ENCODE results near the gene BLTP3B.

BLTP3B gene

DNA sequence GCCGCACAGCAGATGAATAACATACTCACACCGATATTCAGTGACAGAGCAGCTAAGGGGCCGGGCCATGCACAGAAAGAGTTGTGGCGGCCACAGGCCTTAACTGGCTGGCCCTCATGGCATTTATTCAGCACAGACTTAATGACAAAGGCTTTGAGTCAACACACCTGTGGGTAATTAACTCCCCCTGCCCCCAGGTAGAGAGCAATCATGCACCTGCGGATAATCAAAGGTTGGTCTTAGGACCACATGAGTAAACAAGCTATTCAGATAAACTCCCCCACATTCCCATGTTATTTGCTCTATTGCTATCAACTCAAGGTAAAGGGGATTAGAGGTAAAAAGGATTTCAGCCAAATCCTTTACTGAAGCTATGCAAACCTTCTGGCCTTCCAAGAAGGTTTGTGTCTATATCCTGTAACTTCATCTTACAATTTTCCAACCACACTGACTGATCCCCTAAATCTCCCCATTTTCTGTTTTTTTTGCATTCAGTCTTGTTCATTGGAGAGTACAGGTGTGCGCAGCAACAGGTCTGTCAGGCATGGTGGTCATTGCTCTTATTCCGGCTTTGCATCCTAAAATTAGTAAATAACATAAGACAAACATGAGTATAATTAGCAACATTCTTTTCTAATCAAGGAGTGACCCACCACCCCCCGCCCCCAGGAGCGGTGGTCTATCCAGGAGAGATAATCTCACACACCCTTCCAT is 16.9 kb upstream of the BLTP3B start:
- DNase-seq (ENCODE audit: low spot score) = no peak

DNA sequence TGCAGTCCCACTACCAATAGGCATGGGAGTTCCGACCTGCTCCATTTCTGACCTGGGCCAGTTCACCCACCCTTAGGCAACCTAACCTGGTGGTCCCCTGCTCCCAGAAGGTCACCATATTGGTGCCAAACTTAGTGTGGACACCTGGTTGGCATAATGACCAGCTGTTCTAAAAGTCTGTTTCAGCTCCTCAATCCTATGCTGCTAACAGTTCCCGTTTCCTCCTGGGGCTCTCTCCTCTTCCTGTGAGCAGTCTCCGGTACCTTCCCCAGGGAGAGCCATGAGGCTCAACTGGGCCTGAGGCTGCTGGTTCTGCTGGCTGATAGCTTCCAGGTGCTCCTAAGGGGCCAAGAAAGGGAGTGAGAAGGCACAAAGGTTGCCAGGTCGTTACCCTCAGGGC is 15.9 kb upstream of the BLTP3B start:
- DNase-seq (ENCODE audit: low spot score) = no peak

DNA sequence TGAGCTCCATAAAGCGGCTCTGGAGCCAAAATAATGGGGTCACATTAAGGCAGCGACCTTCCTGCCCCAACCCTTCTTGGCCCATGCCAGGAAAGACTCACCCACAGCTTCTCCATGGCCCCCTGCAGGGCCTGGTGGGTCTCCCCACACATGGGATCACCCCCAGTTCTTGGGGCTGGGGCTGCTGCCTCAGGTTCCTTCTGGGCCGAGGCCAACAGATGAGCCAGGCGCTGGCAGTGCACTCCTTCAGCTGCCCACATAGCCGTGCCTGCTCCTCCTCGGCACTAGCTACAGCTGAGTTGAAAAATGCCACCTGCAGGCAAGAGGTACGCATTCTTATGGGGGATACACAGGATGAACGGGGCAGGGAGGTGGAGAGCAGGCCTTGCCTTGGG is 14.8 kb upstream of the BLTP3B start:
- DNase-seq (ENCODE audit: low spot score) = no peak

DNA sequence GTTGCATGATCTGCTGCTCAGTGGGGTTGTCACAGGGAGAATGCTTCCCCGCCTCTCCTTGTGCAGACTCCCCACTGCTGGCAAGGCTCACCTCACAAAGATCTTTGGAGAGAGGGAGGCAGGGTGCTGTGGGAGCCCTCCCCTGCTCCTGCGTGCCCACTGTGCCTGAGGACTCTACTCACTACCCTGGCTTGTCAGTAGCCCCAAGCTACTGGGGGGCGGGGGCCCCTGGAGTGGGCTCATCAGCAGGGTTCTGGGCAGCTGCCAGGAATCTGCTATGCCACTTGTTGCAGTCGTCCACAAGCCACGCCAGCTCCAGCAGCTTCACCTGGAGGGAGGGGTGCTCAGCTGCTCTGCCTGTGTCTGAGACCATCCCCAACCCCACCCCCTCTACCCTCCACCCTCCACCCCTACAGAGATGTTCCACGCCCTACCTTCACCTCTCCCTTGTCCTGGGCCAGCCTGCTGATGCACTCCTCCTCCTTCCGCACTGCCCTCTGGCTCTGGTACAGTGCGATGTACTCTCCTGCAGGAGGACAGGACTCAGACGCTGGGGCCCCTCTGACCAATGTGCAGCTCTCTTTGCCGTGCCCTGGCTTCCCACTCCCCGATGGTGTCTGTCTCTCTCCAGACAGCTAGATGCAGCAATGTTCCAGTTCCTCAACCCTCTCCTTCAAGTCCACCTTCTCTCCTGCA is 14.2 kb upstream of the BLTP3B start:
- DNase-seq (ENCODE audit: low spot score) = no peak

DNA sequence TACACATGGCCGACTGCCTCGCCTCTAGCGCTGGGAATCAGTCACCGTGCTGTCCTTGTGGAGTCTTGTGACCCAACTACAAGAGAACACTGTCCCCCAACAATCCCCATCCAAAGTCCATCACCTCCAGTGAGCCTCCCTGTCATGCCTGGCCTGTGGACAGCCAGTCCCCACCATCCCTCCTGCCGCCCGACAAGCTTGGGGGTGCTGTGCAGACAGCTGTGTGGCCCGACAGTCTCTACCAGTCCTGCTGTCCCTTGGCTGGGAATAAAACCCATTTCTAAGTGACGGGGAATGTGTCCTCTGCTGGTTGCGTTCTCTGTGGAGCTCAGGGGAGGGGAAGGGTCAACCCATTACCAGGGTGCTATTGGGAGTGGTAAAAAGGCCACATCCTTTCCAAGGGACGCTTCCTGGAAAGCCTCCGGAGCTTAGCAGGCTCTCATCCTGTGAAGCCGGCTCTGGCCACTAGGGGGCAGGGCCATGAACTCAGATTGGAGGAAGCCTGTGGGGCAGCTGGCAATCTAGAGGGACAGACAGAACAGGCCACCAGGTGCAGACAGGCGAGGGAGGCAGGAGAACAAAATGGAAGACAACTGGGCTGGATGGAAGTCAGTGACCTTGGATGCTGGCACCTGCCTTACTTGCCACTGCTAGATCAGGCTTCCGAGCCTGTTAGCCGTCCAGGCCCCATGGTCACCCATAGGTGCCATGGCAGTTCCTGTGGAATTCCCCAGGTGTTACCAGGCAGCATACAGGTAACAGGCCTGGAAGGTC is 12.0 kb upstream of the BLTP3B start:
- DNase-seq (ENCODE audit: low spot score) = peak; percentile 64

DNA sequence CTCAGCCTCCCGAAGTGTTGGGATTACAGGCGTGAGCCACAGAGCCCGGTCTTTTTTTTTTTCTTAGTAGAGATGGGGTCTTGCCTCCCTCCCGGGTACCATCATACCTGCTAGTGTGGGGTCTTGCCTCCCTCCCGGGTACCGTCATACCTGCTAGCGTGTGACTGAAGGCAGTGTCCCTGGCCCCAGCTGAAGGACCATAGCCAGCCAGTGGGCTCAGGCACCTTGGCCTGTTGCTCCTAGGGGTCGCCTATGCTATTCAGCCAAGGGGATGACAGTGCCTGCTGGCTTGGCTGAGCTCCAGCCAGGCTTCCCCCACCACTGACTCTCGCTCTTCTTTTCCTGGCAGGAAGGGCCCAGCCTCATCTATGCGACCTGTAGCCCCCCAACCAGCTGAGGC is 10.5 kb upstream of the BLTP3B start:
- no peak for DNase-seq (ENCODE audit: low spot score)

DNA sequence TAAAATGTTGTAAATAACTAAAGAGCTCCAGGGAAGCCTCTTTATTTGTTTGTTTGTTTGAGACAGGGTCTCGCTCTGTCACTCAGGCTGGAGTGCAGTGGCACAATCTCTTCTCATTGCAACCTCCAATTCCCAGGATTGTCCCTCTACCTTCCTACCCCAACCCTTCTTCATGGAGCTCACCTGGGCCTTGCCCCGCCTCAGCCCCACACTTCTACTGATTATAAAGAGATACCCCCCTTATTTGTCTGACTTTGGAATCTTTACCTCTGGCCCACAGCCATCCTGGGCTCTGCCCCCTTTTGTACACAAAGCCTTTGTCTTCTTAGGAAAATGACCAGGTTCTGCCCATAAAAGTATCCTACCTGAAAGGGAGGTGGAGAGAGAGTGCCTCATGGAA is 9.1 kb upstream of the BLTP3B start:
- no peak for DNase-seq (ENCODE audit: low spot score)

DNA sequence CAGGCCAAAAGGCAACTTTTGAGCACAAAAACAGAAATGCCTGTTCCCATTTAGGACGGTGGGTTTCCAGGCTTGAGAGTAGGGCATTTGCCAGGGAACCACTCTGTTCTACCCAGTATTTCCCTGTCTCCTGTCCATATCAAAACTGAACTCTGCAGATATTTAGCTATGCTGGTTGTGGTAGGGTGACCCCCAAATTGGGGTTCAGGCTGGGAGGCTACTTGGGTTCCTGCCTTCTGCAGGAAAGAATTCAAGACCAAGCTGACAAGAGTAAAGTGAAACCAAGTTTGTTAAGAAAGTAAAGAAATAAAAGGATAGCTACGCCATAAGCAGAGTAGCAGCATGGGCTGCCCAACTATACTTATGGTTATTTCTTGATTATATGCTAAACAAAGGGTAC is 3.6 kb upstream of the BLTP3B start:
- no peak for DNase-seq (ENCODE audit: low spot score)

DNA sequence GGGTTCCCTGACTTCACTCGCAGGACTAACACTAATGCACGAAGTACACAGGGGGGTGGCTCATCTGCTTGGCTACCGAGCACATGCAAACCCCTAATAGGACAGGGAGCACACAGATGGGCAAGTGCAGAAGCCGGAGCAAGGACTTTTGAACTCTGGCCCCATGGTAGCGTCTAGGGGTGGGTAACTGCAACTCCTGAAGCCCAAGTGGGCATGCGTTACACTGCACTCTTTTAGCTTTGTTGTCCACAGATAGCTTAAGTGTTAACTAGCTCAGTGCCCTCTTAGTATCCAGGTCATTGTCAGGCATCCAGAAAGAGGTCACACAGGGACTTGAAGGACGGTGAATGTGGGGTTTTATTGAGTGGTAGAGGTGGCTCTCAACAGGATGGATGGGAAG is 3.0 kb upstream of the BLTP3B start:
- DNase-seq (ENCODE audit: low spot score) = no peak

DNA sequence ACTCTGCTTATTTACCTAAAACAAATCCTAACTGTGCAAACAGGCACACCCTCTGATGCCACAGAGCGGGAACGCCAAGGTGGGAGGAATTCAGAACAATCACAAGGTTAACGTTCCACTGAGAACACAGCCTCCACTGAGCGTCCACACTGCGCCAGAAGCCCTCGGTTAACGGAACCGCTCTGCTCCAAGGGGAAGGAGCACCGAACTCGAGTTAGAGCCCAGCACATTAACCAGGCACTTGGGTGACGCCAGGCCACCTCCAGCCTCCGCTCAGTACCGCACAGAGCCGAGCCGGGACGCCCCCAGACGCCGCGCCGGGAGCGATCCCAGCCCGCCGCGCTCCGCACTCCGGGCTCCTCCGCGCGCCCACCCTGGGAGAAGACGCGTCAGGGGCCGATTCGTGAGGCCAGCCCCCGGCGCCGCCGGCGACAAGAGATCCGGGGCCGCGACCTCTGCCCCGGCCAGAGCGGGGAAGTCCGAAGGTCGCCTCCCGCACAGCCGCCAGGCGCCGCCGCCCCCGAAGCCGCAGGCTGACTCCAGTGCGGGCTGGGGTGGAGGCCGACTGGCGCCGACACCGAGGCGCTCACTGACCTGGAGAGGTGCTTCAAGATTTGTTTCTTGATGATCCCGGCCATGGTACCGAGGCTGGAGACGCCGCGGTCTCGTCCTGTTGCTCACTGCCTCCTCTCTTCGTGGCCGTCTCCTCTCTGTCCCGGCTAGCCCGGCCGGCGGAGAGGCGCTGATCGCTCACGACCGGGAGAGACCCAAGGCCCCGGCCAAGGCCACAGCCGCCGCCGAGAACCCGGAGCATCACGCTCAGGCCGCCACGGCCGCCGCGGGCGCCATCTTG is 450 bp downstream of the BLTP3B start:
- peak; percentile 63 for DNase-seq (ENCODE audit: low spot score)

DNA sequence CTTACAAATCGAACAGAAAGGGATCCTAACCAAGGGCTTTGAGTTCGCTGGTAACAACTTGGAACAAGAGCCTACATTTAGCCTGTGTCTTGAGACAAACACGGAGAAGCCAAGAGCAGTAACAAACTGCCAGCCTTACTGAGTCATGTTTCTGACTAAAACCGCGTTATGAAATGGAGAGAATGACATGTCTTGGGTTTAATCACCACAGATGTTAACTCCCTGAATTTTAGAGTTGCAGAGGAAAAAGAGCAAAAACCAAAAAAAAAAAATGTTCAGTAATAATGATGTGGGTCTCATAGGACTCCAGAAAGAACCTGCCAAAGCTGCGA is 1.0 kb downstream of the BLTP3B start:
- peak; percentile 60 for DNase-seq (ENCODE audit: low spot score)

DNA sequence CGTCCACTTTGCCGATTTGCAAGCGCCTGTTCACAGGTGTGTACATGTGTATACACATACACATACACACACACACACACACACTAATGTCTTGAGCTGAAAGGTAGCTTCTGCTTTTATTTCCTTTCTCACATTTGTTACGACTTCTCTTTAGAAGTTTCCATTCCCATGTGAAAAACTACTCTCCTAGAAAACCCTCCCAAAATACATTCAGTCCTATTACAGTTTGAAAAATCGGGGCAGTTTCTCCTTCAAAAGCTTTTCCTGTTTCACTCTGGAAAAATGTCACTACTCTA is 3.9 kb downstream of the BLTP3B start:
- DNase-seq (ENCODE audit: low spot score) = no peak

DNA sequence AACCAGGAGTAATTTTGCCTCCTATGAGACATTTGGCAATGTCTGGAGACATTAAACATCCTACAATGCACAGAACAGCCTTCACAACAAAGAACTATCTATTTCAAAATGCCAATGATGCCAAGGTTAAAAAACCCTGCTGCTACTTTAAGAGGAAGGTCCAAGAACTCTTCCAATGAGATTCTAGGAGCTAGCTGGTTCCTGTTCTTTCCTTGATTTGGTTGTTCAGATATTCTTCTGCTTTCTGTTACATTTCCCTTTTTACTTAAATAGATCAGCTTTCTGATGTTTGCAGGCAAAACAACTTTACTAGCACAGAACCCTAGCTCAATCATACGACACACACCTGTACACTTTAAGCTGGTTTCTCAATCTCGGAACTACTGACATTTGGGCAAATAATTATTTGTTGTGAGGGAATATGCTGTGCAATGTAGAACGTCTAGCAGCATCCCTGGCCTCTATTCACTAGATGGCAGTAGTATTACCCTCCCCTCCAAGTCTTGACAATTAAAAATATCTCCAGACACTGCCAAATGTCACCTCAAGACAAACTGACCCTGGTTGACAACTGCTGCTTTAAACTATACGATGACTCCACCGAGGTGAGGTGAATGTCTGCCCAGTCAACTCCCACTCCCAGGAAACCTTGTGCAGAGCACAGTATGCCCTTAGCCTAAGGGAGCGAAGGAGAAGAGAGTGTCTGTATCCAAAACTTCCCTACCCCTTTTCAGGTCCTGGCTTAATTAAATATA is 4.4 kb downstream of the BLTP3B start:
- DNase-seq (ENCODE audit: low spot score) = no peak

DNA sequence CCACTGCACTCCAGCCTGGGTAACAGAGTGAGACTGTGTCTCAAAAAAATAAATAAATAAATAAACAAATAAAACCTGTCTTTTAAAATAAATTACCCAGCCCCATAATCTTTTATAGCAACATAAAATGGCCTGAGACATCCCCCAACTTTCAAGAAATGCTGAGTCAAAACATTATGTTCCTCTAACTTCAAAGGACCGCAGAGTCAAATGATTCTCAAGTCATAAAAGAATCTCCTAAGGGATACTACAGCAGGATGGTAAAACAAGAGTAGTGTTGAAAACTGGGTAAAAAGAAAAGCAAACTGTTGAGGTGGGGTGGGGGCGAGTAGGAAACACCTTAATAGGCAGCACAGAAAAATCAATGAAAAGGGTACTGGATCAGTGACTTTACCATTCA is 9.5 kb downstream of the BLTP3B start:
- DNase-seq (ENCODE audit: low spot score) = no peak

DNA sequence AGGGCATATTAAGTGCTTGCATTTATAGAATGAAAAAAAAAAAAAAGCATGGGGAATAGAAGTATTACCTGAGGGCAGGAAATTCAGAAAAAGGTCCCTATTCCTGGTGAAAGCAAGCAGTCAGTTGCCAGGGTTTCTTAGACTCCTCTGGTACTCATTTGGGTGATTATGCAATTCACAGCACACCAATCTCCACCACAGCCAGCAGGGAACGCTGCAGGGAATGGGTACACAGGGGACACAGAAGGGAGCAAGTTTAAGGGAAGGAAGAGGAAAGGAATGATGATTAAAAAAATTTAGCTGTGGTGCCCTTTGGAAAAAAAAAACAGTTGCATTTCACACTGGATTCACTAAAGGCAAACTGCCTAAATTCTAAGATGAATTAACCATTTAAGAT is 14.2 kb downstream of the BLTP3B start:
- DNase-seq (ENCODE audit: low spot score) = no peak

DNA sequence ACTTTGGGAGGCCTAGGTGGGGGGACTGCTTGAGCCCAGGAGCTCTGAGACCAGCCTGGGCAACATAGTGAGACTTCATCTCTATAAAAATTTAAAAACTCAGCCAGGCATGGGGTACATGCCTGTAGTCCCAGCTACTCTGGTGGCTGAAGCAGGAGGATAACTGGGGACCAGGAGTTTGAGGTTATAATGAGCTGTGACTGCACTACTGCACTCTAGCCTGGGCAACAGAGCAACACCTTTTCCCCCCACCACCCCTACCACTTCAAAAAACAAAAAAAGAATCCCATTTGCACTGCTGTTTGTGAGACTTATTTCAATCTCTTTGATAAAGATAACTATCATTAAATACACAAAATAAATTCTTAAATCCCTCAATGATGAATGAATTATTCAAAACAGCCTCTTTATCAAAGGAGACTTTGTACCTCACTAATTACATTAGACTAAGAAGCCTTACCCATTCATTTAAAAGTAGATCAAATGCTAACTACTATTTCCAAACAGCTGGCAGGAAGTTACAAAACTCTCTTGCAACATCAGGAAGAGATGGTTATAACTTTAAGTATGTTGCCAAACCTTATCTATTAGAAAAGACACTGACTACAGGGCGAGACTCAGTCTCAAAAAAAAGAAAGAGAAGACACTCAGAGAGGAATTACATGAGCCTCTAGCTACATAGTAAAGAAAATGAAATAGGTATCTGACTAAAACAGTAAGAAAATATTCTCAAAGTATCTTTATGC is 14.7 kb downstream of the BLTP3B start:
- no peak for DNase-seq (ENCODE audit: low spot score)

DNA sequence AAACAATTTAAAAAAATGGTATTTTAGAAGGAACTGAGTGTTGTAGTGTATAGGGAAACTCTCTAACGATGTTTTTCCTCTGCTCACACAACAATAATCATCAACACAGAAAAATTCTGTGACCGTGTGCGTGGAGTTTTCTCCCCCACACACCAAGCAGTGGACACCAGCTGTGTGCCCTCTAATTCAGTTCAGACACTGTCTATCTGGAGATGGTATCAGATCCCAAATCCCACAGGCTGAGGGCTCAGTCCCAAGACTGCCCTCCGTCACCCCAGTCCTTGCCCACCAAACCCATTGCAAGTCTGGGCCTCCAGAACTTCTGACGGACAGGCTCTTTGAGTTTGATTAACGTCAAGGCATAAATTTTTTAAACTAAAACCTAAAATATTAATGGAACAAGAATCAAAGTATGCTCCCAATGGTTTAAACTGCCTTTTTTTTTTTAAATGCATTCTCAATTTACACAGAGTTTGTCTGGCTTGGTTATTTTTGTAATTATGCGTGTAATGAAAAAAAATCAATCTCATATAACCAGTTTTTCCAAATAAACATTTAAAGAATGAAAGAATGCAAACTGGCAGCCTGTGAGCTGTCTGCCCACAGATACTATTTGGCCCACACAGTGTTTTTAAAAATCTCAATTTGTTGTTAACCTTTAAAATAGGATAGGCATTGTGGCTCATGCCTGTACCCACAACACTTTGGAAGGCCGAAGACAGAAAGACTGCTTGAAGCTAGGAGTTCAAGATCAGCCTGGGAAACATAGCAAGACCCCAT is 19.2 kb downstream of the BLTP3B start:
- DNase-seq (ENCODE audit: low spot score) = no peak

DNA sequence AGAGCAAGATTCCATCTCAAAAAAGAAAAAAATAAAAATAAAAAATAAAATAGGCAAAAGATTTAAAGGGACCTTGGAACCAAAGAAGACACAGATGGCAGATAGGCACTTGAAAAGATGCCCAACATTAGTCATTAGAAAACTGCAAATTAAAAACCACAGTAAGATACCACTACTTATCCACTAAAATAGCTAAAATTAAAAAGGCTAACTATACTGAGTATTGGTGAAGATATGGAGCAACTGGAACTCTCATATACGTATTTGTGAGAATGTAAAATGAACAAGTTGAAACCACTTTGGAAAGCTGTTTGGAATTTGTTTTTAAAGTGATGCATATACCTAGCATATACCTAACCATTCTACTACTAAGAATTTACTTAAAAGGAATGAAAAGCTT is 22.3 kb downstream of the BLTP3B start:
- no peak for DNase-seq (ENCODE audit: low spot score)

DNA sequence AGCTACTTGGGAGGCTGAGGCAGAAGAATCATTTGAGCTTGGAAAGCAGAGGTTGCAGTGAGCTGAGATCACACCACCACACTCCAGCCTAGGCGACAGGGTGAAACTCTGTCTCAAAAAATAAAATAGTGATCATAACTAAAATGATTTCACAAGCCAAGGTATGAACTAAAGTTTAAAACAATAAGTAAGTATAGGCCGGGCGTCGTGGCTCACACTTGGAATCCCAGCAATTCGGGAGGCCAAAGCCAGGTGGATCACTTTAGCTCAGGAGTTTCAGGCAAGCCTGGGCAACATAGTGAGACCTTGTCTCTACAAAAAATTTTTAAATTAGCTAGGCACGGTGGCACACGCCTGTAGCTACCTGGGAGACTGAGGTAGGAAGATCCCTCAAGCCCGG is 27.4 kb downstream of the BLTP3B start:
- no peak for DNase-seq (ENCODE audit: low spot score)

DNA sequence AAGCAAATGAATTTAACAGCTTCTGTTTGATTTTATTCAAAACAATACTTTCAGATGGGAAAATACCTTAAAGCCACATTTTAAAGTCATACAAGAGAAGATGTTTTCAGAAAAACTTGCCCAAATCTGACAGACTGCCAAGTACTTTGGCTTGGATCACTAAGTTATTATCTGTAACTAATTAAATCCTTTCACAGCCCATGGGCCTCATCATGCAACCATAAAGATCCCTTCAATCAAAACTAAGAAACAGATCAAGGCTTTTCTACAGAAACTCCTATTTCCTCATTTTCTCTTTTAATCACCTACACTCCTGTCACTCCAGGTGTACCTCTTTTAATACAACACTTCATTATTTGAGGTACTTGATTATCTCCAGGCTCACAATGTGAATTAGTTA is 28.1 kb downstream of the BLTP3B start:
- no peak for DNase-seq (ENCODE audit: low spot score)

Data from LoVo (cell line).